ENCODE results near the gene MAP2K5. TPM values are rescaled to one million over a fixed set of nuclear protein-coding genes. Genes with fewer than 3 reads are reported as not detected.

The MAP2K5 gene
- polyA plus RNA-seq, 3 donors = 20.4 to 20.8 (median 20.6) TPM

GRCh38 chr15:67782691-67782991 is 240.1 kb downstream of the MAP2K5 start:
- DNase-seq (ENCODE audit: extremely low read depth in 1 of 11, low read depth in 9 of 11, low spot score in 4 of 11) = no peak

- DNase-seq (ENCODE audit: extremely low read depth in 1 of 11, low read depth in 9 of 11, low spot score in 4 of 11) = no peak
These were observed 240.8 kb downstream of the MAP2K5 start for GRCh38 chr15:67783303-67783702.

GRCh38 chr15:67784090-67784781 is 241.7 kb downstream of the MAP2K5 start:
- DNase-seq (ENCODE audit: extremely low read depth in 1 of 11, low read depth in 9 of 11, low spot score in 4 of 11) = no peak

- DNase-seq (ENCODE audit: extremely low read depth in 1 of 11, low read depth in 9 of 11, low spot score in 4 of 11) = no peak
These were observed 242.4 kb downstream of the MAP2K5 start for GRCh38 chr15:67784856-67785430.

- DNase-seq (ENCODE audit: extremely low read depth in 1 of 11, low read depth in 9 of 11, low spot score in 4 of 11) = no peak
These were observed 242.9 kb downstream of the MAP2K5 start for GRCh38 chr15:67785431-67785830.

- DNase-seq (ENCODE audit: extremely low read depth in 1 of 11, low read depth in 9 of 11, low spot score in 4 of 11) = no peak
These were observed 244.1 kb downstream of the MAP2K5 start for GRCh38 chr15:67786646-67787045.

GRCh38 chr15:67788986-67789385 is 246.5 kb downstream of the MAP2K5 start:
- no peak for DNase-seq (ENCODE audit: extremely low read depth in 1 of 11, low read depth in 9 of 11, low spot score in 4 of 11)

GRCh38 chr15:67790610-67791319 is 248.3 kb downstream of the MAP2K5 start:
- no peak for DNase-seq (ENCODE audit: extremely low read depth in 1 of 11, low read depth in 9 of 11, low spot score in 4 of 11)

- DNase-seq (ENCODE audit: extremely low read depth in 1 of 11, low read depth in 9 of 11, low spot score in 4 of 11) = peak in 4 of 11 donors; percentile 27 to 52 (median 38)
These were observed 249.9 kb downstream of the MAP2K5 start for GRCh38 chr15:67792250-67792942.

GRCh38 chr15:67794832-67795574 is 252.5 kb downstream of the MAP2K5 start:
- no peak for DNase-seq (ENCODE audit: extremely low read depth in 1 of 11, low read depth in 9 of 11, low spot score in 4 of 11)

- no peak for DNase-seq (ENCODE audit: extremely low read depth in 1 of 11, low read depth in 9 of 11, low spot score in 4 of 11)
These were observed 254.0 kb downstream of the MAP2K5 start for GRCh38 chr15:67796196-67797127.

GRCh38 chr15:67799801-67800205 is 257.3 kb downstream of the MAP2K5 start:
- no peak for DNase-seq (ENCODE audit: extremely low read depth in 1 of 11, low read depth in 9 of 11, low spot score in 4 of 11)

GRCh38 chr15:67801142-67801541 is 258.6 kb downstream of the MAP2K5 start:
- DNase-seq (ENCODE audit: extremely low read depth in 1 of 11, low read depth in 9 of 11, low spot score in 4 of 11) = no peak

- no peak for DNase-seq (ENCODE audit: extremely low read depth in 1 of 11, low read depth in 9 of 11, low spot score in 4 of 11)
These were observed 259.7 kb downstream of the MAP2K5 start for GRCh38 chr15:67801926-67802914.

- DNase-seq (ENCODE audit: extremely low read depth in 1 of 11, low read depth in 9 of 11, low spot score in 4 of 11) = no peak
These were observed 260.8 kb downstream of the MAP2K5 start for GRCh38 chr15:67803299-67803698.

- DNase-seq (ENCODE audit: extremely low read depth in 1 of 11, low read depth in 9 of 11, low spot score in 4 of 11) = no peak
These were observed 261.7 kb downstream of the MAP2K5 start for GRCh38 chr15:67803996-67804843.
